IMR-90 (cell line): ENCODE measurements around the gene ZNF292. TPM values are rescaled to one million over a fixed set of nuclear protein-coding genes. Genes with fewer than 3 reads are reported as not detected.

Experiments used
- ATAC-seq: fragments of 200-7000 bp; cut with Tn5 transposase; 2 replicates; pipeline ENCODE4 v1.9.1; 2020; ENCODE audit warnings: low read depth, mild to moderate bottlenecking, moderate library complexity
- BruUV-seq: library from RNA; stranded (reverse); fragments of 400-500 nt; replicated peaks from 2 replicates; lab custom pipeline; 2021; lab: Mats Ljungman, UMichigan
- CTCF ChIA-PET: fragments of 300-600 bp; formaldehyde crosslinking; extraction: SDS; loops from one replicate; lab custom pipeline; 2021; ENCODE audit warnings: antibody characterized with exemption; lab: Yijun Ruan, JAX
- POLR2A ChIA-PET: fragments of 300-600 bp; sonication (Branson Sonifier 250); formaldehyde crosslinking; loops from one replicate; lab custom pipeline; 2022; ENCODE audit warnings: antibody characterized with exemption; ENCODE audit not compliant: unreplicated experiment; lab: Charles Lee
- DNase-seq: peaks from one replicate; pipeline ENCODE4 v3.0.0; 2013
- H2AFZ ChIP-seq: replicated peaks from 2 replicates; pipeline ENCODE3; 2013; ENCODE audit warnings: low read length, mild to moderate bottlenecking; ENCODE audit not compliant: poor library complexity
- H2AK5ac ChIP-seq: 2 replicates; pipeline ENCODE4 v1.6.1; 2013; ENCODE audit warnings: low read depth, low read length, inconsistent platforms
- H2AK9ac ChIP-seq: replicated peaks from 2 replicates; pipeline ENCODE3; 2013; ENCODE audit warnings: mild to moderate bottlenecking, low read depth, low read length, moderate library complexity; ENCODE audit not compliant: poor library complexity
- H2BK120ac ChIP-seq: 2 replicates; pipeline ENCODE4 v1.6.1; 2013; ENCODE audit warnings: low read depth, low read length, inconsistent platforms
- H2BK15ac ChIP-seq: 3 replicates; pipeline ENCODE4 v1.6.1; 2013; ENCODE audit warnings: low read depth, low read length, inconsistent platforms
- H2BK20ac ChIP-seq: 2 replicates; pipeline ENCODE4 v1.6.1; 2013; ENCODE audit warnings: low read depth, mild to moderate bottlenecking, inconsistent platforms, low read length, moderate library complexity
- H2BK5ac ChIP-seq: 2 replicates; pipeline ENCODE4 v1.6.1; 2013; ENCODE audit warnings: mild to moderate bottlenecking, low read depth, low read length, inconsistent platforms; ENCODE audit not compliant: poor library complexity, severe bottlenecking
- H3K14ac ChIP-seq: replicated peaks from 2 replicates; pipeline ENCODE4 v1.6.1; 2013; ENCODE audit warnings: low read depth, low read length, inconsistent platforms
- H3K18ac ChIP-seq: 2 replicates; pipeline ENCODE4 v1.6.1; 2013; ENCODE audit warnings: low read depth, low read length, control low read depth
- H3K23ac ChIP-seq: 2 replicates; pipeline ENCODE4 v1.6.1; 2013; ENCODE audit warnings: low read depth, low read length, inconsistent platforms
- H3K27ac ChIP-seq: 2 replicates; pipeline ENCODE4 v1.5.1; 2013; ENCODE audit warnings: mild to moderate bottlenecking, control low read depth, low read length; ENCODE audit not compliant: insufficient read depth
- H3K27me3 ChIP-seq: 2 replicates; pipeline ENCODE4 v1.6.1; 2013; ENCODE audit warnings: low read length; ENCODE audit not compliant: control insufficient read depth, insufficient read depth
- H3K36me3 ChIP-seq: 2 replicates; pipeline ENCODE4 v1.6.1; 2013; ENCODE audit warnings: low read length, mixed read lengths; ENCODE audit not compliant: control insufficient read depth, insufficient read depth
- H3K4ac ChIP-seq: 2 replicates; pipeline ENCODE4 v1.6.1; 2013; ENCODE audit warnings: low read depth, low read length, inconsistent platforms
- H3K4me1 ChIP-seq: 2 replicates; pipeline ENCODE4 v1.6.1; 2013; ENCODE audit warnings: low read length, mixed read lengths; ENCODE audit not compliant: control insufficient read depth, insufficient read depth
- H3K4me2 ChIP-seq: 2 replicates; pipeline ENCODE4 v1.6.1; 2013; ENCODE audit warnings: low read depth, mild to moderate bottlenecking, control low read depth, low read length, moderate library complexity
- H3K4me3 ChIP-seq: 2 replicates; pipeline ENCODE4 v1.5.1; 2013; ENCODE audit warnings: low read depth, mild to moderate bottlenecking, control low read depth, low read length, moderate library complexity; ENCODE audit not compliant: insufficient read depth
- H3K56ac ChIP-seq: 2 replicates; pipeline ENCODE4 v1.6.1; 2013; ENCODE audit warnings: low read length, inconsistent platforms; ENCODE audit not compliant: insufficient read depth; ENCODE audit errors: extremely low read depth
- H3K79me1 ChIP-seq, 2 experiments: 2 replicates each; pipeline ENCODE4 v1.6.1; 2013; ENCODE audit warnings: low read length in 2 of 2, inconsistent platforms in 1 of 2, low read depth in 1 of 2
- H3K9ac ChIP-seq: 2 replicates; pipeline ENCODE4 v1.6.1; 2013; ENCODE audit warnings: low read depth, low read length, control low read depth
- H3K9me1 ChIP-seq: 2 replicates; pipeline ENCODE4 v1.6.1; 2013; ENCODE audit warnings: low read length, inconsistent platforms; ENCODE audit not compliant: insufficient read depth
- H3K9me3 ChIP-seq: 2 replicates; pipeline ENCODE4 v1.6.1; 2013; ENCODE audit warnings: low read length; ENCODE audit not compliant: control insufficient read depth, insufficient read depth
- H4K20me1 ChIP-seq: 2 replicates; pipeline ENCODE4 v1.6.1; 2013; ENCODE audit warnings: low read length, inconsistent platforms; ENCODE audit not compliant: insufficient read depth
- H4K5ac ChIP-seq: 2 replicates; pipeline ENCODE4 v1.6.1; 2013; ENCODE audit warnings: mild to moderate bottlenecking, low read depth, low read length, control low read depth
- H4K8ac ChIP-seq, 2 experiments: 2 replicates each; pipeline ENCODE4 v1.6.1; 2013; ENCODE audit warnings: low read depth in 2 of 2, low read length in 2 of 2, control low read depth in 1 of 2, inconsistent platforms in 1 of 2
- H4K91ac ChIP-seq: 2 replicates; pipeline ENCODE4 v1.6.1; 2013; ENCODE audit warnings: low read depth, low read length, inconsistent platforms; ENCODE audit not compliant: insufficient read depth
- BHLHE40 ChIP-seq: fragments of 150-350 bp; IDR thresholded peaks from 2 replicates; pipeline ENCODE4 v1.6.1; 2016; ENCODE audit warnings: mild to moderate bottlenecking, low read depth, low read length
- CEBPB ChIP-seq: IDR thresholded peaks from 2 replicates; pipeline ENCODE4 v1.6.1; 2012; ENCODE audit warnings: low read depth, low read length, improper control_type of control experiment
- CHD1 ChIP-seq: IDR thresholded peaks from 2 replicates; pipeline ENCODE4 v1.6.1; 2012; ENCODE audit warnings: low read depth, low read length, improper control_type of control experiment
- ELK1 ChIP-seq: fragments of 150-350 bp; IDR thresholded peaks from 2 replicates; pipeline ENCODE4 v1.6.1; 2016; ENCODE audit warnings: low read depth, mild to moderate bottlenecking, low read length, moderate library complexity, borderline replicate concordance
- FOS ChIP-seq: fragments of 150-350 bp; IDR thresholded peaks from 2 replicates; pipeline ENCODE4 v1.6.1; 2016; ENCODE audit warnings: low read depth, low read length
- MAFK ChIP-seq: IDR thresholded peaks from 2 replicates; pipeline ENCODE4 v1.6.1; 2012; ENCODE audit warnings: low read depth, low read length, improper control_type of control experiment
- MAZ ChIP-seq: IDR thresholded peaks from 2 replicates; pipeline ENCODE4 v1.6.1; 2012; ENCODE audit warnings: low read depth, mild to moderate bottlenecking, low read length, improper control_type of control experiment, moderate library complexity, borderline replicate concordance
- MXI1 ChIP-seq: IDR thresholded peaks from 2 replicates; pipeline ENCODE4 v1.6.1; 2012; ENCODE audit warnings: low read depth, mild to moderate bottlenecking, low read length, moderate library complexity, borderline replicate concordance
- NFE2L2 ChIP-seq: fragments of 150-350 bp; IDR thresholded peaks from 2 replicates; pipeline ENCODE4 v1.6.1; 2016; ENCODE audit warnings: low read depth, mild to moderate bottlenecking, low read length
- POLR2A ChIP-seq: IDR thresholded peaks from 2 replicates; pipeline ENCODE4 v1.6.1; 2012; ENCODE audit warnings: mild to moderate bottlenecking, low read depth, low read length
- RAD21 ChIP-seq: IDR thresholded peaks from 2 replicates; pipeline ENCODE4 v1.6.1; 2012; ENCODE audit warnings: low read length, improper control_type of control experiment
- RCOR1 ChIP-seq: IDR thresholded peaks from 2 replicates; pipeline ENCODE4 v1.6.1; 2012; ENCODE audit warnings: mild to moderate bottlenecking, low read length, improper control_type of control experiment; ENCODE audit not compliant: insufficient replicate concordance
- RFX5 ChIP-seq: IDR thresholded peaks from 2 replicates; pipeline ENCODE4 v1.8.0; 2012; ENCODE audit warnings: low read depth, mild to moderate bottlenecking, low read length, moderate library complexity
- SMC3 ChIP-seq: fragments of 150-350 bp; IDR thresholded peaks from 2 replicates; pipeline ENCODE4 v1.6.1; 2016; ENCODE audit warnings: low read depth, mild to moderate bottlenecking, antibody characterized with exemption, low read length, moderate library complexity
- USF2 ChIP-seq: fragments of 150-350 bp; IDR thresholded peaks from 2 replicates; pipeline ENCODE4 v1.6.1; 2017; ENCODE audit warnings: mild to moderate bottlenecking, antibody characterized with exemption, low read length, low read depth
- WGBS, 2 experiments: methylation state at CpG; one replicate each; pipeline versions ENCODE4 v1.1.5 to v1.1.7; 2013; ENCODE audit warnings: missing lambda C conversion rate in 2 of 2; ENCODE audit not compliant: insufficient read length in 1 of 2; ENCODE audit errors: extremely low coverage in 2 of 2; 5-methylcytosine and 5-hydroxymethylcytosine counted together
- dilution Hi-C: fragments of 300-500 bp; cut with HindIII; formaldehyde crosslinking; loops from one replicate; pipeline ENCODE4 v1.14.3; 2018; ENCODE audit warnings: low sequenced_read_pairs; ENCODE audit not compliant: unreplicated experiment
- in situ Hi-C: fragments of 300-500 bp; cut with MboI; formaldehyde crosslinking; loops from 3 replicates; pipeline ENCODE4 v1.14.3; 2019; ENCODE audit warnings: low sequenced_read_pairs, inconsistent platforms, mixed read lengths
- intact Hi-C: fragments of 100-400 bp; cut with micrococcal nuclease; formaldehyde crosslinking; loops from 2 replicates; pipeline ENCODE4 v1.10.0; 2022
- polyA plus RNA-seq, 3 experiments: library from polyadenylated mRNA; depleted of rRNA; stranded (reverse); fragments of >200 nt; gene quantifications; 2 replicates each; pipeline ENCODE4 v1.2.3, GENCODE V29; 2012; ENCODE audit warnings: low replicate concordance in 1 of 3
- total RNA-seq: library from RNA; depleted of rRNA; stranded (reverse); fragments of >200 nt; gene quantifications from 2 replicates; pipeline ENCODE4 v1.2.3, GENCODE V29; 2012

The ZNF292 gene
- total and polyA plus RNA-seq, 2 of the 4 experiments (the other 2 are of a cell fraction), result 5.5 to 28.3 TPM

- in situ Hi-C loops (no loop called here), dilution Hi-C loops (no loop called here)
Measured at GRCh38 chr6:87176493-87176892, 21.1 kb downstream of the ZNF292 start.

More at GRCh38 chr6:87176493-87176892, 21.1 kb downstream of the ZNF292 start:
- Histone ChIP-seq H3K36me3 (peaks cover 9% of the 10 kb centered on the region), H3K27ac (no peak overlapping the region), H2BK5ac (no peak overlapping the region), H3K9me1 (peaks cover 8% of the 10 kb centered on the region), H3K23ac (no peak overlapping the region), H3K27me3 (no peaks in the 10 kb centered on the region), H4K5ac (no peak overlapping the region), H3K4me1 (peaks cover 3% of the 10 kb centered on the region; the same call in 1 of the 2 replicates), H3K4ac (no peak overlapping the region), H2AK5ac (no peak overlapping the region), H4K20me1 (peaks cover 88% of the 10 kb centered on the region), H3K4me3 (no peak overlapping the region), H3K9ac (no peak overlapping the region), H2BK120ac (no peak overlapping the region), H4K8ac (no peak overlapping the region), H2BK15ac (no peak overlapping the region), H4K91ac (no peak overlapping the region), H3K56ac (no peak overlapping the region), H3K79me1 (peaks cover 14 to 59% of the 10 kb centered on the region in 2 experiments; a peak in 3 of 4 replicates), H3K4me2 (no peak overlapping the region), H2AK9ac (no peak overlapping the region), H2AFZ (no peak overlapping the region), H2BK20ac (no peak overlapping the region), H3K14ac (no peak overlapping the region), H3K9me3 (no peaks in the 10 kb centered on the region), H3K18ac (no peak overlapping the region)
- TF ChIP-seq ELK1 (no peak), POLR2A (no peak), NFE2L2 (no peak), FOS (no peak), MXI1 (no peak), BHLHE40 (no peak), MAFK (no peak), USF2 (no peak), SMC3 (no peak), CEBPB (no peak), CHD1 (no peak), MAZ (no peak), RAD21 (no peak), RFX5 (no peak), RCOR1 (no peak)
- WGBS, 2 experiments, result no CpG with 5 or more reads among the region's 2 CpGs
- BruUV-seq, result no TSS peak
- ChIA-PET CTCF (no interaction called here), POLR2A (no interaction called here)
- intact Hi-C loops, result no loop called here
- ATAC-seq, result no peak
- DNase-seq, result no peak
